Measurements from ENCODE around the gene BCAN. TPM values are rescaled to one million over a fixed set of nuclear protein-coding genes. Genes with fewer than 3 reads are reported as not detected.

BCAN gene
- total and polyA plus RNA-seq, 3 donors from 2014 or later, result 3.3 to 9.7 (median 8.8) TPM

DNA sequence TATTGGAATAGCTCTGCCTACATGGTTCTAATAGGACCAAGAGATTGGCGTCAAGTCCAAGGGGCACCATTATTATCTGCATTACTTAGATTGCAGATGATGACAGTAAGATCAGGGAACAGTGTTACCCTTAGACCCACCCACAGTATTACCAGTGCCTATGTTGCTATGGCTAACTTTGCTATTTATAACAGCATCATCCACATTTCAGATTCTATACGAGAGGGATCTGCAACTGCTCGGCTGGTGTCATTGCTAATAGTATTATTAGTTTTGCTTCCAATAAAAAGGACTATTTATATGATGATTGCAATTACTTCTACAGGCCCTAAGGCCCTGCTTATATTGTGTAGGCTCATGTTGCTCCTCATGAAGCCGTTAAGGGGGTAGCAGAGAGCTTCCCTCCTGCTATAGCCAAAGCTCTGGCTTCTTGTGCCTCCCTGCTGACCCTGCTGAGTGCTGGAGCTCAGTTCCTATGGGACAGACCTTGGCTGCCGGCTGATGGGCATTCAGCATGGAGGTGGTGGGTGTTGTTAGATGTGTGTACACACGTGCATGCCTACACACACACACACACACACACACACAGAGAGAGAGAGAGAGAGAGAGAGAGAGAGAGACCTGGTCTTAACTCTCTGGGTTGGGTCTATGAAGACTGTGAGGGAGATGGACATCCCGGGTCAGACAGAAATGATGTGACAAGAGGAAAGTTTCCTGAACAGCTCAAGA, 1.3 kb downstream of the BCAN start:
- DNase-seq, result no peak
- WGBS, 2 donors, result 76 to 77% methylated on average over 6 of the region's 7 CpGs

GRCh38 chr1:156643778-156644092, 1.8 kb downstream of the BCAN start:
- Histone ChIP-seq H3K9me3 (no peaks in the 10 kb centered on the region), H3K36me3 (ENCODE audit: low read depth, missing control alignments) (no peaks in the 10 kb centered on the region), H3K27ac (no peak overlapping the region), H3K27me3 (no peaks in the 10 kb centered on the region), H3K4me3 (no peak overlapping the region), H3K4me1 (peaks cover 9% of the 10 kb centered on the region)
- intact Hi-C loops (cut with DNase I; ENCODE audit: low total_unique reads), result no loop called here
- no peak for DNase-seq
- 66 to 85% methylated on average over 7 of the region's 7 CpGs for WGBS, 2 donors
- no peak for TF ChIP-seq POLR2A (IDR thresholded peaks at IDR 0.05)
- TF ChIP-seq, protein P1, sequence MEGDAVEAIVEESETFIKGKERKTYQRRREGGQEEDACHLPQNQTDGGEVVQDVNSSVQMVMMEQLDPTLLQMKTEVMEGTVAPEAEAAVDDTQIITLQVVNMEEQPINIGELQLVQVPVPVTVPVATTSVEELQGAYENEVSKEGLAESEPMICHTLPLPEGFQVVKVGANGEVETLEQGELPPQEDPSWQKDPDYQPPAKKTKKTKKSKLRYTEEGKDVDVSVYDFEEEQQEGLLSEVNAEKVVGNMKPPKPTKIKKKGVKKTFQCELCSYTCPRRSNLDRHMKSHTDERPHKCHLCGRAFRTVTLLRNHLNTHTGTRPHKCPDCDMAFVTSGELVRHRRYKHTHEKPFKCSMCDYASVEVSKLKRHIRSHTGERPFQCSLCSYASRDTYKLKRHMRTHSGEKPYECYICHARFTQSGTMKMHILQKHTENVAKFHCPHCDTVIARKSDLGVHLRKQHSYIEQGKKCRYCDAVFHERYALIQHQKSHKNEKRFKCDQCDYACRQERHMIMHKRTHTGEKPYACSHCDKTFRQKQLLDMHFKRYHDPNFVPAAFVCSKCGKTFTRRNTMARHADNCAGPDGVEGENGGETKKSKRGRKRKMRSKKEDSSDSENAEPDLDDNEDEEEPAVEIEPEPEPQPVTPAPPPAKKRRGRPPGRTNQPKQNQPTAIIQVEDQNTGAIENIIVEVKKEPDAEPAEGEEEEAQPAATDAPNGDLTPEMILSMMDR (IDR thresholded peaks at IDR 0.05), result no peak

More for the DNA sequence above, 1.3 kb downstream of the BCAN start:
- no peaks in the 10 kb centered on the region for H3K27me3 ChIP-seq
- no peak overlapping the region for H3K4me3 ChIP-seq
- TF ChIP-seq, protein P1 (IDR thresholded peaks at IDR 0.05), result no peak
- no peak for TF ChIP-seq POLR2A (IDR thresholded peaks at IDR 0.05)
- no peak overlapping the region for H3K27ac ChIP-seq
- H3K36me3 ChIP-seq (ENCODE audit: low read depth, missing control alignments), result no peaks in the 10 kb centered on the region
- intact Hi-C loops (cut with DNase I; ENCODE audit: low total_unique reads), result no loop called here
- no peaks in the 10 kb centered on the region for H3K9me3 ChIP-seq
- peaks cover 11% of the 10 kb centered on the region for H3K4me1 ChIP-seq

GRCh38 chr1:156644146-156644545, 2.2 kb downstream of the BCAN start:
- intact Hi-C loops (cut with DNase I; ENCODE audit: low total_unique reads), result no loop called here
- H3K27ac ChIP-seq, result no peak overlapping the region
- no peaks in the 10 kb centered on the region for H3K9me3 ChIP-seq
- H3K36me3 ChIP-seq (ENCODE audit: low read depth, missing control alignments), result no peaks in the 10 kb centered on the region
- TF ChIP-seq, protein P1 (IDR thresholded peaks at IDR 0.05), result no peak
- TF ChIP-seq POLR2A (IDR thresholded peaks at IDR 0.05), result no peak
- H3K4me3 ChIP-seq, result no peak overlapping the region
- peaks cover 9% of the 10 kb centered on the region for H3K4me1 ChIP-seq
- DNase-seq, result no peak
- 97 to 100% methylated on average over 2 to 3 of the region's 3 CpGs for WGBS, 2 donors
- H3K27me3 ChIP-seq, result no peaks in the 10 kb centered on the region

- no peaks in the 10 kb centered on the region for H3K9me3 ChIP-seq
- peaks cover 6% of the 10 kb centered on the region for H3K4me1 ChIP-seq
- H3K36me3 ChIP-seq (ENCODE audit: low read depth, missing control alignments), result no peaks in the 10 kb centered on the region
- H3K4me3 ChIP-seq, result no peak overlapping the region
- no peak for DNase-seq
- TF ChIP-seq, protein P1 (IDR thresholded peaks at IDR 0.05), result no peak
- no peak for TF ChIP-seq POLR2A (IDR thresholded peaks at IDR 0.05)
- 62 to 67% methylated on average over 1 of the region's 1 CpG for WGBS, 2 donors
- H3K27me3 ChIP-seq, result no peaks in the 10 kb centered on the region
- H3K27ac ChIP-seq, result no peak overlapping the region
- intact Hi-C loops (cut with DNase I; ENCODE audit: low total_unique reads), result no loop called here
Observed at GRCh38 chr1:156644640-156645039, 2.7 kb downstream of the BCAN start.

DNA sequence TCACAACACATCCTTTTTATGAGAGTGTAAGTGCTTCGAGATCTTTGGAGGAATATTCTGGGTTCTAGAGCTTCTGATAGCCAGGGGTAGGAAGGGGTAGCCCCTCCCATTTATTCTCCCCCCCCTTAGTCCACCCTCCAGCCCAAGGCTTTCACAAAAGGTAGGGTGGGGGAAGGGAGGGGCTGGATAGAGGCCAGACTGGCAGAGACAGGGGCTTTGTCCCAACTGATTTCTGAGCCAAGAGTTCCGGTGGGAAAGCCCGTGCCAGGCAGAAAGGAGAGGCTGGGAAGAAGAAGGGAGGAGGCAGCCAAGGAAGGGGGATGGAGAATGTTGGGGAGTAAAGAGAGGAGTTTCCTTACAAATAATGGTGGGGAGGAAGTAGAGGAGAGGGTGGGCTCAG, 3.1 kb downstream of the BCAN start:
- Histone ChIP-seq H3K9me3 (no peaks in the 10 kb centered on the region), H3K27me3 (no peaks in the 10 kb centered on the region), H3K36me3 (ENCODE audit: low read depth, missing control alignments) (no peaks in the 10 kb centered on the region), H3K4me3 (no peak overlapping the region), H3K4me1 (peaks cover 6% of the 10 kb centered on the region), H3K27ac (no peak overlapping the region)
- DNase-seq, result no peak
- TF ChIP-seq POLR2A (IDR thresholded peaks at IDR 0.05), result no peak
- TF ChIP-seq, protein P1 (IDR thresholded peaks at IDR 0.05), result no peak
- intact Hi-C loops (cut with DNase I; ENCODE audit: low total_unique reads), result no loop called here
- 67 to 71% methylated on average over 3 of the region's 3 CpGs for WGBS, 2 donors
